GM12892 (cell line): ENCODE results near the gene LARP7. TPM values are rescaled to one million over a fixed set of nuclear protein-coding genes. Genes with fewer than 3 reads are reported as not detected.
"Not testable (repeated sequence)": the region's sequence is repeated elsewhere in the genome, so short reads cannot be mapped to it uniquely, and the experiment has no call there.

Experiments used
- DNase-seq: peaks from one replicate; pipeline ENCODE4 v3.0.0; 2011; ENCODE audit not compliant: insufficient read length
- FAIRE-seq: peaks from 2 replicates; lab custom pipeline; 2011; peaks lifted over from hg19 to GRCh38; lab: Jason Lieb, UNC
- POLR2A ChIP-seq: IDR thresholded peaks from 2 replicates; pipeline ENCODE4 v1.6.1; 2011; ENCODE audit warnings: low read depth, low read length, control low read depth
- POLR2AphosphoS5 ChIP-seq: IDR thresholded peaks from 2 replicates; pipeline ENCODE4 v1.6.1; 2011; ENCODE audit warnings: low read depth, low read length, control low read depth
- TAF1 ChIP-seq: IDR thresholded peaks from 2 replicates; pipeline ENCODE4 v1.6.1; 2011; ENCODE audit warnings: low read depth, mild to moderate bottlenecking, control low read depth, low read length, borderline replicate concordance
- polyA plus RNA-seq: library from polyadenylated mRNA; unstranded; fragments of >200 nt; gene quantifications from one replicate; pipeline ENCODE4 v1.2.1, GENCODE V29; 2012; ENCODE audit warnings: missing spikeins, inconsistent platforms; ENCODE audit not compliant: missing spikeins

LARP7 gene
- 60.8 TPM for polyA plus RNA-seq

DNA sequence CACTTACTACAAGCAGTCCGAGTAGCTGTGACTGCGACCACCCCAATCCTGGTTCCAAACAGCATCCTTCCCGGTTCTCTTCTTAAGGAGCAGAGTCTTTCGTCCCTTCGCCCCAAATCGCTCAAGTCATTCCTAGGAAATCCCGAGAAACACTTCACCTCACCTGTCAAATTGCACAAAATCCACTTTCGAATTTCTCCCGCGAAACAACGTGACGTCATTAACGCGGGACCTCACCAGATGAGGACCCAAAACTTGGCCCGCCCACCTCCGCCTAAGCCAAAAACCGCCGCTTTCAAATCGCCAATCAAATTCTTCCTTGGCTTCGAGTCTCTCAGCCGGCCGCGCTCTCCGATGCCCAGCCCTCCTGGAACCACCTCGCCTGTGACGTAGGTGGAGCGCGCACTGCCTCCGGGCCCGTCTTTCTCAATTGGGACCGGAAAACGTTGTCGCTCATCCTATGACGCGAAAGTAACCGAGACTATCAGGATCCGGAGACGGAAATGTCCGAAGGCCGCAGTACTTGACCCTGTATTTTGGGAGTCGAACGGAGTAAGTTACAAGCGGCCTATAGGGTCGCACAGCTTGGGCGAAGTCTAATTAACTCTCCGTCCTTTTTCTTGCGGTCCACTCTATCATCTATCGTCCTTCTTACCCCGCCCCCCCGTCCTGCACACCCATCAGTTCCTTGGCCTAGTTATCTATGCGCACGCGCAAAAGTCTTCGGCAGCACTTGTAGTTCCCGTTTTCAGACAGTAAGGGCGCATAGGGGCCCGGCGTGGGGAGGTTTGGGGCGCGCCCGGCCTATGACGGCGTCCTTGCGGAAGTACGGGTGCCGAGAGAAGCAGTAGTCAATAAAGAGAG, at the start of gene LARP7, which contains the start of gene ZGRF1:
Gene LARP7 (plus strand): TSS at position 456 of the 864 bp plus-strand sequence. CDS start 7,527 bp downstream, outside the sequence.
Gene ZGRF1 (minus strand): TSS at position 222 of the 864 bp plus-strand sequence. CDS start 3,733 bp downstream, outside the sequence.
- peak; percentile 70 for DNase-seq
- TF ChIP-seq POLR2AphosphoS5, result peak; percentile 74
- 0 out of 2 replicates have a peak, but pooled peaks have one; percentile 14 for TF ChIP-seq TAF1
- peak; percentile 77 for TF ChIP-seq POLR2A
- FAIRE-seq, result peak; percentile 98

DNA sequence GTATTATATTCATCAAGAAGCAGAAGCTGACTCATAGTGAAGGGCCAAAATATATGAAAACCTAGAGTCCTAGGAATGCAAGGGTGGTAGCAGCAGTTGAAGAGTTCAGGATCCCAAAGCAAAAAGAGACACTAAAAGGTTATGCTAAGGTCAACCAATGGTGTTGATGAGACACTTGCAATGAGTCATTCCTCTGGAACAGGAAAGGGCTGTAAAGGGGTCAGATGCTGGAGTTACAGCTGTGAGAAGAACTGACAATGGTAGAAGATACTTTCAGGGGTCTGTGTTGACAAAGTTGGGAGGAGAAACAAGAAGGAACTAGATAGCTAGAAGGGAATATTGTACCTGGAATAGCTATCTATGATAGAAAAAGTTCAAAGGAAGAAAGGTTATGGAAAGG, 47.7 kb upstream of the LARP7 start:
- FAIRE-seq (no peak), DNase-seq (no peak)
- TF ChIP-seq TAF1, result no peak
- no peak for TF ChIP-seq POLR2A
- no peak for TF ChIP-seq POLR2AphosphoS5

DNA sequence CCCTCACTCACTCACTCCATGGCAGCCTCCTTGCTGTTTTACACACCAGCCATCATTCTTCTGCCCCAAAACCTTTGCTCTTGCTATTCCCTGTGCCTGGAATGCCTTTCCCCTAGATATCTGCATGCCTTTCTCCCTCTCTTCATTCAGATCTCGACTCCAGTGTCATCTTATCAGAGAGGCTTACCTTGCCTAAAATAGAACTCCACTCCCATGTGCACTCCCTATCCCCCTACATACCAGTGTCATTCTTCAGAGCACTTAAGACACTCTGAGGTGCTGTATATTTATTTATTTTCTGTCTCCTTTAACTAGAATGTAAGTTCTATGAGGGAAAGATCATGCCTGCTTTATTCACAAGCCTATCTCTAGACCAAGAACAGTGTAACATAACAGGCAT, 45.4 kb upstream of the LARP7 start:
- FAIRE-seq (no peak), DNase-seq (no peak)
- TF ChIP-seq POLR2A (no peak), POLR2AphosphoS5 (no peak), TAF1 (no peak)

DNA sequence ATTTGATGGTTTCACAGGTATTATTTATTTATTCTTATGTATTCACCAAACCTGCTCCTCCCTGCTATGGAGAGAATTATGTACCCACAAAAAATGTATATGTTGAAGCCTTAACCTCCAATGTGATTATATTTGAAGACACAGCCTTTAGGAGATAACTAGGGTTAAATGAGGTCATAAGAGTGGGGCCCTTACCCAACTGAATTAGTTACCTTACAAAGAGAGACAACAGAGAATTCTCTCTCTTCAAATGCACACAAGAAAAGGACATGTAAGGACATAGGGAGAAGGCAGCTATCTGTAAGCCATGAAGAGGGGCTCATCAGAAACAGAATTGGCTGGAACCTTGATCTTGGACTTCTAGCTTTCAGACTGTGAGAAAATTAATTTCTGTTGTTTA, 44.2 kb upstream of the LARP7 start:
- no peak for TF ChIP-seq TAF1
- no peak for TF ChIP-seq POLR2A
- no peak for TF ChIP-seq POLR2AphosphoS5
- FAIRE-seq (no peak), DNase-seq (no peak)

DNA sequence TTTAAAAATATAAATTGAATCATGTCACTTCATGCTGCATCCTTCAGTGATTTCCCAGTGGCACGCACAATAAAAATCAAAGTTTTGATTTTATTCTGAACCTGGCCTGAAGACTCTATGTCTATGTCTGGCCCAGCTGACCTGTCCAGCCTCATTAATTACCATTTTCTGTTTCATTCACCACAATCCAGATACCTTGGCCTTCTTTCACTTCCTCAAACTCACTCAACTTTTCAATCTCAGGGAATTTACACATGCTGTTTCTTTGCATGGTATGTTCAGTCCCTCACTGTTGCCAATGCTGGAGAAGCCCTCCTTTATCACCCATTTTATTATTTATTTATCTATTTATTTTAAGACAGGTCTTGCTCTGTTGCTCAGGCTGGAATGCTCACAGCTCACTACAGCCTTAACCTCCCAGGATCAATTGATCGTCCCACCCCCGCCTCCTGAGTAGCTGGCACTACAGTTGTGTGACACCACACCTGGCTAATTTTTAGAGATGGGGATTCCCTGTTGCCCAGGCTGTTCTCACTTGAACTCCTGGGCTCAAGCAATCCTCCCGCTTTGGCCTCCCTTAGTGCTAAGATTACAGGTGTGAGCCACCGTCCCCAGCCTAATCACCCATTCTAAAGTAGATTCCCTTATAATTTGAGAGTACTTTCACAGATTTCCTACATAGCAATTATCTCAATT, 43.4 kb upstream of the LARP7 start:
- FAIRE-seq, result peak; percentile 51
- TF ChIP-seq POLR2AphosphoS5, result no peak
- TF ChIP-seq TAF1, result no peak
- no peak for TF ChIP-seq POLR2A
- no peak for DNase-seq

DNA sequence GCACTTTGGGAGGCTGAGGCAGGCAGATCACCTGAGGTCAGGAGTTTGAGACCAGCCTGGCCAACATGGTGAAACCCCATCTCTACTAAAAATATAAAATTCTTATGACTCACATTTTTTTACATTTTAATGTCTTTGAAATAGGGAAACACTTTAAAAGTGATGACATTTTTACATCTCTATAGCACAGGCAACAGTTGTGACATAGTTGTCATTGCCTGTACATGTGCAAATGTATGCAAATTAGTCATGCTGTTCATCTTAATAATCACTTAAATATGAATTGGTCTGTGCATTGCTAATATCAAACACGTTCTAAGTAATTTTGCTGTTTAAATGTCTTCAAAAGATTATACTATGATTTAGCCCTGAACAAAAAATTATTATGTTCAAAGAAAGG, 42.0 kb upstream of the LARP7 start:
- DNase-seq, result no peak
- TF ChIP-seq TAF1 (no peak), POLR2A (no peak), POLR2AphosphoS5 (no peak)
- FAIRE-seq, result peak; percentile 61

DNA sequence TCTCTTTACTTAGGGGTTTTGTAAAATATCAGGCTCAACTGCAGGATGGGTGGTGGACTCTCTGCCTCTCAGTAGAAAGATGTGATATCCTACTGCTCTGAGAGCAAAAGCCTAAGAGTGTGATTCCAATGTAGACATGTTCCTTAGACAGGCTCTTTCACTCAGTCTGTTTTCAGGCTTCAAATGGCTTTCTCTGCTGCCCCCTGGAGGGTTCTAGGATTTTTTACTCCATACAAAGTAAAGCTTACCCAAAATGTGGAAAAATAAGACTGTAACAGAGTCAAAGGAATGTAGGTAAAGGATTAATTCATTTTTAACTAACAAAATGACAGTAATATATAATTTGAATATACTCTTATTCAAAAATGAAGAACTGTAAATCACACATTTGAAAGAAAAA, 32.4 kb upstream of the LARP7 start:
- FAIRE-seq (no peak), DNase-seq (peak; percentile 1)
- TF ChIP-seq POLR2AphosphoS5 (no peak), TAF1 (no peak), POLR2A (no peak)

DNA sequence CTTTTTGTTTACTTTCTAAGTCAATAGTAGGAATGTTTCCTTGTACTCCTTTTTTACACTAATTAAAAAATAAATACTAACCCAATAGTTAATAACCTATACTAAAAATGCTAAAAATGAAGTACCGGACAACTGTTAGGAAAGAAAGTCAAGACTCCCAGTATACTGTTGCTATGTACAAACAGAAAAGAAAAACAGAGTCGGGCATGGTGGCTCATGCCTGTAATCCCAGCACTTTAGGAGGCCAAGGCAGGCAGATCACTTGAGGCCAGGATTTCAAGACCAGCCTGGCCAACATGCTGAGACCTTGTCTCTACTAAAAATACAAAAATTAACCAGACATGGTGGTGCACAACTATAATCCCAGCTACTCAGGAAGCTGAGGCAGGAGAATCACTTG, 24.1 kb upstream of the LARP7 start:
- not testable (repeated sequence) for FAIRE-seq

DNA sequence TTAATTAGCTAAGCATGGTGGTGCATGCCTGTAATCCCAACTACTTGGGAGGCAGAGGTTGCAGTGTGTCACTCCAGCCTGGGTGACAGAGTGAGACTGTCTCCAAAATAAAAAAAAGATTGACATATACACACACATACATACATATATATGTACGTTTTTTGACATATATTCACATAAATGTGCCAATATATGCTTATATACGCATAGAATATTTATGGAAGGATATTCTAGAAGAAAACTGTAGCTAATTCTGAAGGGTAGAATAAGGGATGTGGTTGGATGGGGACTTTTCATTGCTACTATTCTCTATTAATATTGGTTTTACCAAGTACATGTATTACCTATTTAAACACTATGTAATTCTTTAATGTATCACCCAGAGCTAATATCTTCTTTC, 20.0 kb upstream of the LARP7 start:
- FAIRE-seq, result no peak
- no peak for TF ChIP-seq TAF1
- TF ChIP-seq POLR2AphosphoS5, result no peak
- no peak for TF ChIP-seq POLR2A
- no peak for DNase-seq

More for the DNA sequence above, 24.1 kb upstream of the LARP7 start:
- DNase-seq, result not testable (repeated sequence)

DNA sequence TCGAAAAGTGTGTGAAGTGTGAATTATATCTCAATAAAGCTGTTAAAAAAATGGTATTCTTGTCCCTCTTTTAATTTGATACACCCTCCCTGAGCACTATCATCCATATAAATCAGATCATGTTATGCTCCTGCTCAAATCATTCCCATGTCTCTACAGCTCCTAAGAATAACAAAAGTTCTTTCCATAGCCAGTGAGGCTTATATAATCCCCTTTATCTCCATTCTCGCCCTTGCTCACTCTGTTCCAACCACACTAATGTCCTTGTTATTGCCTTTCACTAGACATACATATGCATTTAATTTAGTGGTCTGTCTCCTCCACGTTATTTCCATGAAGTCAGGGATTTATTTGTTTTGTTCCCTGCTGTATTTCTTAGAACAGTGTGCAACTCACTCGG, 10.7 kb upstream of the LARP7 start:
- no peak for TF ChIP-seq POLR2AphosphoS5
- FAIRE-seq, result no peak
- DNase-seq, result no peak

DNA sequence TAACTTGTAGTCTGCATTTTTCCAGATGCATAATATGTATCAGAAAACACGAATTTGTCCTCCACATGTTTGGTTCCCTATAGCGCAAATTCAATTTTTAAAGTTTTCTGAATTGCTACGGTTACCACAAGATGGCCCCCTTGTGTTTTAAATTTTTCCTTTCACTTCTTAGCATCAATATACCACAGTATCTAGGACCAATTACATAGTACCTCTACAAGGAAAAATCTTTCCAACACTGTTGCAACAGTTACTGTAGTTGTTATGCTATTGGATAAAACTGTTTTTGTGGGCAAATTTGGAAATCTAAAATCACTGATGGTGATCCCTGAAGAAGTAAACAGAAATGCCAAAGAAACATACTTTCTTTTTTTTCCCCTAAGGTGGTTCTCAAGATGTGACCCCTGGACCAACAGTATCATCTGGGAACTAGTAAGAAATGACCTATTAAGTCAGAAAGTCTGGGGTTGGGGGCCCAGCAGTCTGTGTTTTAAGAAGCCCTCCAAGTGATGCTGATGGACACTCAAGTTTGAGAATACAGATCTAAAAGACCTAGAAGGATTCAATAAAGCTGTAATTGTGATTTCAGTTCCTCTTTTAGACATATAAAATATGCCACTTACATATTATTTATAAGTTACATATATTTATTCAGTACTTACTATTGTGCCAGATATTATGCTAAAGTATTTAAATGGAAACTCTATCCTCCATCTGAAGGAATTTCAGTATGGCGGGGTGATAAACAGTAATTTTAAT, 3.3 kb upstream of the LARP7 start:
- FAIRE-seq (peak; percentile 74), DNase-seq (no peak)
- TF ChIP-seq TAF1 (no peak), POLR2AphosphoS5 (no peak), POLR2A (no peak)
